ENCODE results near the gene PNCK.

Gene PNCK

GRCh38 chrX:153650959-153651358 lies 22.7 kb downstream of the PNCK start:
- TF ChIP-seq CTCF (IDR thresholded peaks at IDR 0.05; ENCODE audit: low read depth, low read length): no peak

GRCh38 chrX:153649915-153650782 lies 23.5 kb downstream of the PNCK start:
- no peak for TF ChIP-seq CTCF (IDR thresholded peaks at IDR 0.05; ENCODE audit: low read depth, low read length)
- H3K4me3 ChIP-seq (ENCODE audit: low read depth, low read length): no peak overlapping the region

More at GRCh38 chrX:153650959-153651358, 22.7 kb downstream of the PNCK start:
- H3K4me3 ChIP-seq (ENCODE audit: low read depth, low read length): no peak overlapping the region

- no peak overlapping the region for H3K4me3 ChIP-seq (ENCODE audit: low read depth, low read length)
- TF ChIP-seq CTCF (IDR thresholded peaks at IDR 0.05; ENCODE audit: low read depth, low read length): no peak
Observed at GRCh38 chrX:153649178-153649914, 24.3 kb downstream of the PNCK start.

GRCh38 chrX:153648358-153649177 lies 25.0 kb downstream of the PNCK start:
- no peak for TF ChIP-seq CTCF (IDR thresholded peaks at IDR 0.05; ENCODE audit: low read depth, low read length)
- H3K4me3 ChIP-seq (ENCODE audit: low read depth, low read length): no peak overlapping the region

GRCh38 chrX:153647461-153648357 lies 25.9 kb downstream of the PNCK start:
- H3K4me3 ChIP-seq (ENCODE audit: low read depth, low read length): no peak overlapping the region
- no peak for TF ChIP-seq CTCF (IDR thresholded peaks at IDR 0.05; ENCODE audit: low read depth, low read length)

GRCh38 chrX:153646620-153647373 lies 26.8 kb downstream of the PNCK start, which contains the start of gene DUSP9:
Gene DUSP9 (plus strand): TSS chrX:153647203. CDS start chrX:153647954, 751 bp downstream.
- no peak within 1 kb of the TSS for H3K4me3 ChIP-seq (ENCODE audit: low read depth, low read length)
- no peak for TF ChIP-seq CTCF (IDR thresholded peaks at IDR 0.05; ENCODE audit: low read depth, low read length)

Measured in WI38 (cell line).